HG03039 (cell line): Measurements from ENCODE around the gene DAGLB.
"Not testable (repeated sequence)": the region's sequence is repeated elsewhere in the genome, so short reads cannot be mapped to it uniquely, and the experiment has no call there.

Experiments used
- ATAC-seq: cut with Tn5 transposase; IDR thresholded peaks from one replicate; pipeline ENCODE4 v1.9.1; 2021; ENCODE audit warnings: mild to moderate bottlenecking, moderate library complexity; ENCODE audit not compliant: unreplicated experiment

Gene DAGLB

GRCh38 chr7:6463609-6464008 lies 15.9 kb upstream of the DAGLB start:
- ATAC-seq, result not testable (repeated sequence)

- ATAC-seq, result no peak
These were observed 14.3 kb upstream of the DAGLB start for GRCh38 chr7:6461946-6462550.

GRCh38 chr7:6460990-6461584 lies 13.3 kb upstream of the DAGLB start:
- ATAC-seq, result no peak

GRCh38 chr7:6460303-6460702 lies 12.5 kb upstream of the DAGLB start:
- ATAC-seq, result no peak

- not testable (repeated sequence) for ATAC-seq
These were observed 10.9 kb upstream of the DAGLB start for GRCh38 chr7:6458676-6459075.

- ATAC-seq, result no peak
These were observed 6.0 kb upstream of the DAGLB start for GRCh38 chr7:6453734-6454133.

- no peak for ATAC-seq
These were observed 3.5 kb upstream of the DAGLB start for GRCh38 chr7:6451224-6451705.

- not testable (repeated sequence) for ATAC-seq
These were observed 2.8 kb upstream of the DAGLB start for GRCh38 chr7:6450591-6450990.

- not testable (repeated sequence) for ATAC-seq
These were observed 2.1 kb upstream of the DAGLB start for GRCh38 chr7:6449884-6450283.

GRCh38 chr7:6448943-6449543 lies 1.3 kb upstream of the DAGLB start:
- ATAC-seq, result no peak

GRCh38 chr7:6446838-6447580 lies 745 bp downstream of the DAGLB start:
- peak; percentile 24 for ATAC-seq

- ATAC-seq, result no peak
These were observed 3.1 kb downstream of the DAGLB start for GRCh38 chr7:6444516-6445269.

- no peak for ATAC-seq
These were observed 4.3 kb downstream of the DAGLB start for GRCh38 chr7:6443372-6443941.

GRCh38 chr7:6442114-6442513 lies 5.6 kb downstream of the DAGLB start:
- ATAC-seq, result no peak

- ATAC-seq, result no peak
These were observed 7.4 kb downstream of the DAGLB start for GRCh38 chr7:6440381-6440780.

GRCh38 chr7:6438427-6438826 lies 9.3 kb downstream of the DAGLB start:
- ATAC-seq, result no peak

GRCh38 chr7:6437251-6437650 lies 10.5 kb downstream of the DAGLB start:
- no peak for ATAC-seq

- ATAC-seq, result no peak
These were observed 11.4 kb downstream of the DAGLB start for GRCh38 chr7:6436385-6436685.

GRCh38 chr7:6435486-6436384 lies 12.0 kb downstream of the DAGLB start:
- no peak for ATAC-seq
